HepG2 (cell line): Measurements from ENCODE around the gene SAC3D1. TPM values are rescaled to one million over a fixed set of nuclear protein-coding genes. Genes with fewer than 3 reads are reported as not detected.

ENCODE experiments used
- AGO1 ChIP-seq: fragments of 200-400 bp; formaldehyde crosslinking; IDR thresholded peaks from 2 replicates; pipeline ENCODE4 v1.6.1; 2017; ENCODE audit warnings: mild to moderate bottlenecking, low read depth, low read length, moderate library complexity; ENCODE audit not compliant: poor library complexity, severe bottlenecking
- BHLHE40 ChIP-seq: IDR thresholded peaks from 2 replicates; pipeline ENCODE4 v1.6.1; 2011; ENCODE audit warnings: low read length, improper control_type of control experiment
- GTF2F1 ChIP-seq: fragments of 150-350 bp; IDR thresholded peaks from 2 replicates; pipeline ENCODE4 v1.6.1; 2014; ENCODE audit warnings: low read length
- IKZF4 ChIP-seq: sonication (generic); formaldehyde crosslinking; IDR thresholded peaks from 2 replicates; pipeline ENCODE4 v1.5.1; 2020; ENCODE audit warnings: borderline replicate concordance, mild to moderate bottlenecking, low read depth, missing genetic modification reagents; ENCODE audit errors: not compliant biosample characterization
- JDP2 ChIP-seq: sonication (generic); formaldehyde crosslinking; IDR thresholded peaks from 2 replicates; pipeline ENCODE4 v1.8.1; 2022; ENCODE audit warnings: missing genetic modification reagents, borderline replicate concordance
- KMT2A ChIP-seq: sonication (generic); formaldehyde crosslinking; IDR thresholded peaks from 2 replicates; pipeline ENCODE4 v1.4.0; 2020; ENCODE audit warnings: missing genetic modification reagents
- MAFG ChIP-seq: sonication (generic); formaldehyde crosslinking; IDR thresholded peaks from 2 replicates; pipeline ENCODE4 v1.5.1; 2020; ENCODE audit warnings: mild to moderate bottlenecking, missing genetic modification reagents
- MAFK ChIP-seq, 2 experiments: IDR thresholded peaks in 1 of 2; conservative IDR thresholded peaks in 1 of 2; 2 replicates each; pipeline ENCODE4 v1.6.1; 2011; ENCODE audit warnings: improper control_type of control experiment in 2 of 2, low read length in 2 of 2
- MLLT10 ChIP-seq: sonication (generic); formaldehyde crosslinking; IDR thresholded peaks from 2 replicates; pipeline ENCODE4 v1.4.0; 2020; ENCODE audit warnings: missing genetic modification reagents
- NFKB2 ChIP-seq: sonication (generic); formaldehyde crosslinking; IDR thresholded peaks from 2 replicates; pipeline ENCODE4 v1.4.0; 2020; ENCODE audit warnings: missing genetic modification reagents, borderline replicate concordance
- PHF21A ChIP-seq: sonication (generic); formaldehyde crosslinking; IDR thresholded peaks from 2 replicates; pipeline ENCODE4 v1.5.0; 2020; ENCODE audit warnings: mild to moderate bottlenecking, missing genetic modification reagents
- SALL1 ChIP-seq: sonication (generic); formaldehyde crosslinking; IDR thresholded peaks from 2 replicates; pipeline ENCODE4 v1.8.0; 2022; ENCODE audit warnings: mild to moderate bottlenecking, missing genetic modification reagents
- SETDB1 ChIP-seq: sonication (generic); formaldehyde crosslinking; IDR thresholded peaks from 2 replicates; pipeline ENCODE4 v1.5.1; 2020; ENCODE audit warnings: missing genetic modification reagents, mild to moderate bottlenecking, borderline replicate concordance
- SNAI1 ChIP-seq: sonication (generic); formaldehyde crosslinking; IDR thresholded peaks from 2 replicates; pipeline ENCODE4 v1.5.0; 2020; ENCODE audit warnings: mild to moderate bottlenecking, missing genetic modification reagents, borderline replicate concordance
- ZNF33A ChIP-seq: sonication (generic); formaldehyde crosslinking; IDR thresholded peaks from 2 replicates; pipeline ENCODE4 v1.5.1; 2020; ENCODE audit warnings: missing genetic modification reagents, mild to moderate bottlenecking, moderate library complexity, borderline replicate concordance
- ZNF460 ChIP-seq: sonication (generic); formaldehyde crosslinking; IDR thresholded peaks from 2 replicates; pipeline ENCODE4 v1.5.1; 2020; ENCODE audit warnings: missing genetic modification reagents, mild to moderate bottlenecking, borderline replicate concordance
- ZNF788 ChIP-seq: sonication (generic); formaldehyde crosslinking; IDR thresholded peaks from 2 replicates; pipeline ENCODE4 v1.5.0; 2020; ENCODE audit warnings: mild to moderate bottlenecking, missing genetic modification reagents, borderline replicate concordance
- ZNF792 ChIP-seq: IDR thresholded peaks from 2 replicates; pipeline ENCODE4 v1.6.1; 2016
- ZNF879 ChIP-seq: sonication (generic); formaldehyde crosslinking; IDR thresholded peaks from 2 replicates; pipeline ENCODE4 v1.8.1; 2023; ENCODE audit warnings: missing genetic modification reagents
- polyA plus RNA-seq, 8 experiments: library from polyadenylated mRNA; depleted of rRNA in 3 of 8; stranded (reverse) in 7 of 8; unstranded in 1 of 8; fragments of >200 nt; fragmentation: Illumina TruSeq in 4 of 8; extraction: Trizol in 4 of 8; gene quantifications; 2 replicates each; pipeline versions ENCODE4 v1.2.1 to v1.2.3, GENCODE V29; 2011 to 2016; ENCODE audit warnings: low read depth in 4 of 8, missing spikeins in 1 of 8, mixed read lengths in 1 of 8; ENCODE audit not compliant: insufficient read depth in 1 of 8
- total RNA-seq, 5 experiments: library from RNA; depleted of rRNA; stranded (reverse); fragments of >200 nt; fragmentation: Illumina TruSeq; extraction: Trizol; gene quantifications; 2 replicates each; pipeline ENCODE4 v1.2.3, GENCODE V29; 2016; ENCODE audit warnings: low read depth in 1 of 5
- TF ChIP-seq, protein P1 (sequence below): sonication (generic); formaldehyde crosslinking; conservative IDR thresholded peaks from 2 replicates; pipeline ENCODE4 v1.8.0; 2022; ENCODE audit warnings: mild to moderate bottlenecking, moderate library complexity, missing genetic modification reagents
- TF ChIP-seq, protein P2 (sequence below): IDR thresholded peaks from 2 replicates; pipeline ENCODE4 v1.6.1; 2018; ENCODE audit warnings: missing genetic modification reagents
- TF ChIP-seq, protein P3 (sequence below): sonication (generic); formaldehyde crosslinking; IDR thresholded peaks from 2 replicates; pipeline ENCODE4 v1.8.0; 2022; ENCODE audit warnings: missing genetic modification reagents, mild to moderate bottlenecking, inconsistent platforms, borderline replicate concordance
- TF ChIP-seq, protein P4 (sequence below): fragments of 450-650 bp; IDR thresholded peaks from 2 replicates; pipeline ENCODE4 v1.6.1; 2017; ENCODE audit warnings: mild to moderate bottlenecking

Gene SAC3D1
- total and polyA plus RNA-seq, 2 of the 13 experiments (the other 11 are each of a cell fraction or from before 2014, with no cell fraction given), result 7.4 to 36.3 TPM

DNA sequence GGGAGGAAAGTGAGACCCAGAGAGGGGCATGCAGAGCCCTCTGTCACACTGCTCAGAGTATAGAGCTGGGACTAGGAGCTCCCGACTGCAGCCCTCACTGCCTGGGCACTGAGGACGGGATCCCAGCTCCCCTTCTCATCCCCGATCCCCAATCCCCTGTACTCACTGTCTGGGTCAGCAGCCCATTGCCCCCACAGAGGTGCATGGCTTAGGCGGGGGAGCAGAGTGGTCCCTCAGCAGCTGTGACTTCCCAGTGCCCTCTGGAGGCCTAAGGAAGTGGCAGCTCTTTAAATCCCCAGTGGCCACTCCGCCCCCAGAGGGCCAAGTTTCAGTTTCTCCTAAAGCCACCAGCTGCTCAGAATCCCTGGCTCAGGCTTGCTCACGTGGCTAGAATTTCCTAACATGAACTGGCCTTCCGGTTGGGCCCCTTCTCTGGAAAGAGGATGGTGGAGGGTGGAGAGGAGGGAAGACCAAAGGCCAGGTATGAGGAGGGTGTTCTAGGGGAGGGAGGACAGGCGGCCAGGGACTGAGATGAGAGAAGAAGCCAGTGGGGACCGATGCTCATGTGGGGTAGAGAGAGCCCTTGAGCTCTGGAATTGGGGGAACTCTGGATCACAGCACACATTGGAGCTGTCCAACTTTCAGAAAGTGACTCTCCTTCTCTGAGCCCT, 44.2 kb upstream of the SAC3D1 start, which contains the start of gene BATF2 (continued):
- TF ChIP-seq, protein P1, sequence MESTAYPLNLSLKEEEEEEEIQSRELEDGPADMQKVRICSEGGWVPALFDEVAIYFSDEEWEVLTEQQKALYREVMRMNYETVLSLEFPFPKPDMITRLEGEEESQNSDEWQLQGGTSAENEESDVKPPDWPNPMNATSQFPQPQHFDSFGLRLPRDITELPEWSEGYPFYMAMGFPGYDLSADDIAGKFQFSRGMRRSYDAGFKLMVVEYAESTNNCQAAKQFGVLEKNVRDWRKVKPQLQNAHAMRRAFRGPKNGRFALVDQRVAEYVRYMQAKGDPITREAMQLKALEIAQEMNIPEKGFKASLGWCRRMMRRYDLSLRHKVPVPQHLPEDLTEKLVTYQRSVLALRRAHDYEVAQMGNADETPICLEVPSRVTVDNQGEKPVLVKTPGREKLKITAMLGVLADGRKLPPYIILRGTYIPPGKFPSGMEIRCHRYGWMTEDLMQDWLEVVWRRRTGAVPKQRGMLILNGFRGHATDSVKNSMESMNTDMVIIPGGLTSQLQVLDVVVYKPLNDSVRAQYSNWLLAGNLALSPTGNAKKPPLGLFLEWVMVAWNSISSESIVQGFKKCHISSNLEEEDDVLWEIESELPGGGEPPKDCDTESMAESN (CRISPR knock-in tag), result no peak
- TF ChIP-seq, protein P2, sequence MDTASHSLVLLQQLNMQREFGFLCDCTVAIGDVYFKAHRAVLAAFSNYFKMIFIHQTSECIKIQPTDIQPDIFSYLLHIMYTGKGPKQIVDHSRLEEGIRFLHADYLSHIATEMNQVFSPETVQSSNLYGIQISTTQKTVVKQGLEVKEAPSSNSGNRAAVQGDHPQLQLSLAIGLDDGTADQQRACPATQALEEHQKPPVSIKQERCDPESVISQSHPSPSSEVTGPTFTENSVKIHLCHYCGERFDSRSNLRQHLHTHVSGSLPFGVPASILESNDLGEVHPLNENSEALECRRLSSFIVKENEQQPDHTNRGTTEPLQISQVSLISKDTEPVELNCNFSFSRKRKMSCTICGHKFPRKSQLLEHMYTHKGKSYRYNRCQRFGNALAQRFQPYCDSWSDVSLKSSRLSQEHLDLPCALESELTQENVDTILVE (CRISPR knock-in tag), result no peak
- TF ChIP-seq MLLT10 (CRISPR knock-in tag), result no peak
- peak; percentile 75 for TF ChIP-seq SALL1 (CRISPR knock-in tag)
- TF ChIP-seq ZNF460 (CRISPR knock-in tag), result no peak
- peak; percentile 59; the same call in 1 of the 2 replicates for TF ChIP-seq ZNF792 (CRISPR knock-in tag)
- TF ChIP-seq SETDB1 (CRISPR knock-in tag), result no peak
- no peak for TF ChIP-seq MAFG
- peak; percentile 92 for TF ChIP-seq PHF21A
- TF ChIP-seq NFKB2 (CRISPR knock-in tag), result no peak
- peak; percentile 42; the same call in 1 of the 2 replicates for TF ChIP-seq KMT2A
- TF ChIP-seq, protein P3, sequence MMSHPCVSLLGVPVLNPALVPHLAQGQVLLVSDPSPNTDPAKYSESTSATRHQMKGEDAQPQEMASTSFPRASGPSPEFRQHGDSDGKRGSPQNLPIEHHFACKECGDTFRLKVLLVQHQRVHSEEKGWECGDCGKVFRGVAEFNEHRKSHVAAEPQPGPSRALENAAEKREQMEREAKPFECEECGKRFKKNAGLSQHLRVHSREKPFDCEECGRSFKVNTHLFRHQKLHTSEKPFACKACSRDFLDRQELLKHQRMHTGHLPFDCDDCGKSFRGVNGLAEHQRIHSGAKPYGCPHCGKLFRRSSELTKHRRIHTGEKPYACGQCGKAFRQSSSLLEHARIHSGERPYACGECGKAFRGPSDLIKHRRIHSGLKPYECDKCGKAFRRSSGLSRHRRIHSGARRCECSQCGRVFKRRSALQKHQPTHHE (CRISPR knock-in tag), result no peak
- peak; percentile 84; the same call in 1 of the 2 replicates for TF ChIP-seq ZNF788 (CRISPR knock-in tag)
- no peak for TF ChIP-seq AGO1
- TF ChIP-seq SNAI1 (CRISPR knock-in tag), result no peak; the same call in 1 of the 2 replicates
- TF ChIP-seq ZNF33A (CRISPR knock-in tag), result no peak
- TF ChIP-seq, protein P4, sequence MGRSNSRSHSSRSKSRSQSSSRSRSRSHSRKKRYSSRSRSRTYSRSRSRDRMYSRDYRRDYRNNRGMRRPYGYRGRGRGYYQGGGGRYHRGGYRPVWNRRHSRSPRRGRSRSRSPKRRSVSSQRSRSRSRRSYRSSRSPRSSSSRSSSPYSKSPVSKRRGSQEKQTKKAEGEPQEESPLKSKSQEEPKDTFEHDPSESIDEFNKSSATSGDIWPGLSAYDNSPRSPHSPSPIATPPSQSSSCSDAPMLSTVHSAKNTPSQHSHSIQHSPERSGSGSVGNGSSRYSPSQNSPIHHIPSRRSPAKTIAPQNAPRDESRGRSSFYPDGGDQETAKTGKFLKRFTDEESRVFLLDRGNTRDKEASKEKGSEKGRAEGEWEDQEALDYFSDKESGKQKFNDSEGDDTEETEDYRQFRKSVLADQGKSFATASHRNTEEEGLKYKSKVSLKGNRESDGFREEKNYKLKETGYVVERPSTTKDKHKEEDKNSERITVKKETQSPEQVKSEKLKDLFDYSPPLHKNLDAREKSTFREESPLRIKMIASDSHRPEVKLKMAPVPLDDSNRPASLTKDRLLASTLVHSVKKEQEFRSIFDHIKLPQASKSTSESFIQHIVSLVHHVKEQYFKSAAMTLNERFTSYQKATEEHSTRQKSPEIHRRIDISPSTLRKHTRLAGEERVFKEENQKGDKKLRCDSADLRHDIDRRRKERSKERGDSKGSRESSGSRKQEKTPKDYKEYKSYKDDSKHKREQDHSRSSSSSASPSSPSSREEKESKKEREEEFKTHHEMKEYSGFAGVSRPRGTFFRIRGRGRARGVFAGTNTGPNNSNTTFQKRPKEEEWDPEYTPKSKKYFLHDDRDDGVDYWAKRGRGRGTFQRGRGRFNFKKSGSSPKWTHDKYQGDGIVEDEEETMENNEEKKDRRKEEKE, result no peak
- no peak for TF ChIP-seq GTF2F1
- TF ChIP-seq BHLHE40, result peak; percentile 88
- no peak for TF ChIP-seq ZNF879
- TF ChIP-seq IKZF4 (CRISPR knock-in tag), result no peak
- TF ChIP-seq MAFK (conservative IDR thresholded peaks at IDR 0.05 in 1 of 2, IDR thresholded peaks at IDR 0.05 in 1 of 2; ENCODE audit: low read length in 2 of 2), result 0 out of 4 replicates have a peak, but pooled peaks of 1 of the 2 experiments have one; percentile 4
- no peak for TF ChIP-seq JDP2 (CRISPR knock-in tag)
